Neural crest cell (in vitro differentiated cells): ENCODE measurements around the gene SMIM28. TPM values are rescaled to one million over a fixed set of nuclear protein-coding genes. Genes with fewer than 3 reads are reported as not detected.
"Not testable (repeated sequence)": the region's sequence is repeated elsewhere in the genome, so short reads cannot be mapped to it uniquely, and the experiment has no call there.

Source experiments
- DNase-seq: peaks from one replicate; pipeline ENCODE4 v3.0.0; 2021; ENCODE audit warnings: low read depth, mixed read lengths, low spot score
- H3K27ac Mint-ChIP-seq: one replicate; pipeline ENCODE4 v1.8.0; 2021; ENCODE audit warnings: mild to moderate bottlenecking, mixed read lengths; ENCODE audit not compliant: unreplicated experiment
- H3K27me3 Mint-ChIP-seq: 2 replicates; pipeline ENCODE4 v1.8.0; 2021; ENCODE audit warnings: low read depth, mild to moderate bottlenecking, mixed read lengths
- H3K36me3 Mint-ChIP-seq: 2 replicates; pipeline ENCODE4 v1.8.0; 2021; ENCODE audit warnings: low read depth, mild to moderate bottlenecking, mixed read lengths
- H3K4me1 Mint-ChIP-seq: 2 replicates; pipeline ENCODE4 v1.8.0; 2021; ENCODE audit warnings: mixed read lengths
- H3K4me3 Mint-ChIP-seq: one replicate; pipeline ENCODE4 v1.8.0; 2021; ENCODE audit warnings: mild to moderate bottlenecking, mixed read lengths
- H3K9me3 Mint-ChIP-seq: 2 replicates; pipeline ENCODE4 v1.8.0; 2021; ENCODE audit warnings: mixed read lengths
- CTCF ChIP-seq: fragments of 200-600 bp; sonication (generic); conservative IDR thresholded peaks from 2 replicates; pipeline ENCODE4 v1.5.0; 2021; ENCODE audit warnings: antibody characterized with exemption, mild to moderate bottlenecking
- total RNA-seq: library from RNA; stranded (reverse); gene quantifications from 2 replicates; pipeline ENCODE4 v1.2.1, GENCODE V29; 2021

The SMIM28 gene
- total RNA-seq, 1 donor from 2014 or later, result not detected

DNA sequence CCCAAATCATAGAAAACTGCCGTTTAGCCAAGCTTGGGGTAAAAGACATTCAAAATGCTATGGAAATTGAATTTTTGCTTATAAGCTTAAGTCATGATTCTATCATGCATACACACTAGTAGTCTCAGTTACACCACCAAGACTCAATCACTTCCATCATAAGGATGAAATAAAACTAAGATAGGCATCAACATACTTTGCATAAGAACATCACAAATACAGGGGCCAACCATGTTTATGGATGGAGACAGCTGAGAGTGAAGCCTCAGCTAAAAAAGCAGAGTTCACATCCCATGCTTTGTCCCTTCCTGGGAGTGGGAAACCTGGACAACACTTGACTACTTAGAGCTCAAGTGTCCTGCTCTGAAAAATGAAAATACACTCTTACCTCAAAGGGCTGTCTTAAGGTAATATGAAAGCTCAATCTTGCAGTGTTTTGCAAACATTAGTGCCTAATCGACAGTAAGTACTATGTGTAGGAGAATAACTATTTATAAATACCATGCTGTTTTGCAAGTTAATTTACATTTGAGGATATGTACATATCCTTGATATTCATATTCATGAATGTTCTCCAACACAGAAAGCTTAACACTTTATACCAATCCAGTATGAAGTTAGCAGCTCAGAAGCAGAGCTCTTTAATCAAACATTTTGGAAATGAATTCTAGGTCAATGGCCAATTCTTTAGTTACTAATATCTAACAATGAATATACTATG lies 32.0 kb upstream of the SMIM28 start:
- Mint-ChIP-seq H3K9me3 (no peaks in the 10 kb centered on the region), H3K36me3 (no peaks in the 10 kb centered on the region), H3K27me3 (peaks cover 5% of the 10 kb centered on the region), H3K4me3 (no peak overlapping the region), H3K4me1 (no peaks in the 10 kb centered on the region), H3K27ac (no peak overlapping the region)
- no peak for TF ChIP-seq CTCF
- DNase-seq, result no peak

DNA sequence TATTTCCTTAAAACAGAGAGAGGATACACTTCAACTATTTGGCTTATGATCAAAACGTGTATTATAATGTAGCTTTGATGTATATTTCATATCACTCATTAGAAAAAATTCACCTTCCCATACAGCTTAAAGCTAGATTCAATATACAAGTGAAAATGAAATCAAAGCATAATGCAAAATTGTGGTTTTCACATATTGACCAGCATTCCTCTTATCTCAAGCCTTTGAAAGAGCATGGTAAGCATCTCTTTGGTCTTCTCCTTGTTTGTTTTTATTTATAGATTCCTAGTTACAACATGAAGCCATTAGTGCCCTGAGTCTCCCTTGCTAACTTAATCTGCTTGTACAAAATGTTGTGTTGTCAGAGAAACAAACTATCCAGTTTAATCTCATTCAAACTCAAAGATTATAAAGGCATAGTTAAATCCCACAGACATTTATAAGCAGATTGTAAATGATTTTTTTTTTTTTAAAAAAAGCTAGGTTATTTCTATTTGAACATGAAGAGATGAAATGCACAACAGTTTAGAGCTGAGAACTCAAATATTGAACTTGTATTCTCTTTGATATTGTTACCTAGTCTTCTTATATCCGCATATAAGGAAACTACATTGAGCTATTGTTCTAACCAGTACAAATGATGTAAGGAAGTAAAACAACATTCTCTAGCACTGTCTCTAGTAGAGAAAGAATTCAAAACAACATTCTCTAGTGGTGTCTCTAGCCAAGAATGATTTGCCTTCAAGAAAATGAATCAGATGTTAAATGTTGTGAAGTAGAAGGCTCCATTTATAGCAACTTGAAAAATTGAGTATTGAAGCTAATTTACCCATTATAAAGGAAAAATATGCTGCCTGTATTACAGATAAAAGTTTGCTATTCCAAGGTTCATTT lies 31.2 kb upstream of the SMIM28 start:
- Mint-ChIP-seq H3K36me3 (no peaks in the 10 kb centered on the region), H3K4me3 (no peak overlapping the region)
- TF ChIP-seq CTCF, result no peak

GRCh38 chr6:138347864-138348263 lies 29.8 kb upstream of the SMIM28 start:
- H3K9me3 Mint-ChIP-seq, result no peaks in the 10 kb centered on the region
- no peaks in the 10 kb centered on the region for H3K36me3 Mint-ChIP-seq
- TF ChIP-seq CTCF, result no peak
- H3K27me3 Mint-ChIP-seq, result peaks cover 5% of the 10 kb centered on the region
- DNase-seq, result no peak
- no peaks in the 10 kb centered on the region for H3K4me1 Mint-ChIP-seq
- no peak overlapping the region for H3K4me3 Mint-ChIP-seq
- H3K27ac Mint-ChIP-seq, result no peak overlapping the region

More for the DNA sequence above, 31.2 kb upstream of the SMIM28 start:
- H3K4me1 Mint-ChIP-seq, result no peaks in the 10 kb centered on the region
- peaks cover 5% of the 10 kb centered on the region for H3K27me3 Mint-ChIP-seq
- H3K27ac Mint-ChIP-seq, result no peak overlapping the region
- no peak for DNase-seq
- no peaks in the 10 kb centered on the region for H3K9me3 Mint-ChIP-seq

DNA sequence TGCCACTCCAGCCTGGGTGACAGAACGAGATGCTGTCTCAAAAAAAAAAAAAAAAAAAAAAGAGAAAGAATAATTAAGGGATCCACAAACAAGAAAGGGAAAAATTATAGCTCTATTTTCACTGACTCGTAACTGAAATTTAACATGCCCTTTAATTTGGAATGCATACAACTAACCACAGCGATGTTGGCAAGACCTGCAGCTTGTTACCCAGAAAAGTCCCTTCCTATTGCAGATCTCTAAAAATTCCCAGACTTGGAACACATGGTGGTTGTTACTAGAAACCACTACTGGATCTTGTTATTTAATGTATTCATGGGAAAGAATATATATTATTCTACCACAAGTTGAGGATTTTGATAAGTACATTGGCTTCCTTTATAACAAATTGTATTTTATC lies 27.8 kb upstream of the SMIM28 start:
- no peaks in the 10 kb centered on the region for H3K9me3 Mint-ChIP-seq
- no peak for DNase-seq
- no peak overlapping the region for H3K27ac Mint-ChIP-seq

DNA sequence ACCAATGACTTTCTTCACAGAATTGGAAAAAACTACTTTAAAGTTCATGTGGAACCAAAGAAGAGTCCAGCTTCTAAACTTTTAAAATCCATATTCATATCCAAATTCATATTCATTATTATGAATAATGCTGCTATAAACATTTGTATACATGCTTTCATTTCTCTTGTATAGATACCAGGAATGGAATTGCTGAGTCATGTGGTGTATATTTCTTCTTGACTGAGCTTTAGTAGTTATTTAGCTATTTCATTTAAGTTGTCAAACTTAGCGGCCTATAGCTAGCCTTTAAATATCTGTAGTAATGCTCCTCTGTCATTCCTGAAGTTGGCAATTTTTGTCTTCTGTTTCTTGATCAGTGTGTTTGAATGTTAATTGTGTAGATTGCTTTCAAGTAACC lies 19.8 kb upstream of the SMIM28 start:
- Mint-ChIP-seq H3K27ac (no peak overlapping the region), H3K4me3 (no peak overlapping the region), H3K9me3 (peaks cover 6% of the 10 kb centered on the region), H3K36me3 (no peaks in the 10 kb centered on the region), H3K27me3 (peaks cover 3% of the 10 kb centered on the region), H3K4me1 (no peaks in the 10 kb centered on the region)
- no peak for DNase-seq
- no peak for TF ChIP-seq CTCF

More for the DNA sequence above, 27.8 kb upstream of the SMIM28 start:
- TF ChIP-seq CTCF, result no peak
- peaks cover 8% of the 10 kb centered on the region for H3K27me3 Mint-ChIP-seq
- no peak overlapping the region for H3K4me3 Mint-ChIP-seq
- no peaks in the 10 kb centered on the region for H3K4me1 Mint-ChIP-seq
- no peaks in the 10 kb centered on the region for H3K36me3 Mint-ChIP-seq

DNA sequence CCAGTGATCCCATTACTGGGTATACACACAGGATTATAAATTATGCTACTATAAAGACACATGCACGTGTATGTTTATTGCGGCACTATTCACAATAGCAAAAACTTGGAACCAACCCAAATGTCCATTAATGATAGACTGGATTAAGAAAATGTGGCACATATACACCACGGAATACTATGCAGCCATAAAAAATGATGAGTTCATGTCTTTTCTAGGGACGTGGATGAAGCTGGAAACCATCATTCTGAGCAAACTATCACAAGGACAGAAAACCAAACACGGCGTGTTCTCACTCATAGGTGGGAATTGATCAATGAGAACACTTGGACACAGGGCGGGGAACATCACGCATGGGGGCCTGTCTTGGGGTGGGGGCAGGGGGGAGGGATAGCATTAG lies 9.0 kb upstream of the SMIM28 start:
- not testable (repeated sequence) for H3K36me3 Mint-ChIP-seq

More for the DNA sequence above, 9.0 kb upstream of the SMIM28 start:
- not testable (repeated sequence) for DNase-seq, H3K27me3 Mint-ChIP-seq, H3K4me3 Mint-ChIP-seq, H3K9me3 Mint-ChIP-seq, H3K27ac Mint-ChIP-seq, H3K4me1 Mint-ChIP-seq
